ENCODE measurements around the gene MYO5C.

DNA sequence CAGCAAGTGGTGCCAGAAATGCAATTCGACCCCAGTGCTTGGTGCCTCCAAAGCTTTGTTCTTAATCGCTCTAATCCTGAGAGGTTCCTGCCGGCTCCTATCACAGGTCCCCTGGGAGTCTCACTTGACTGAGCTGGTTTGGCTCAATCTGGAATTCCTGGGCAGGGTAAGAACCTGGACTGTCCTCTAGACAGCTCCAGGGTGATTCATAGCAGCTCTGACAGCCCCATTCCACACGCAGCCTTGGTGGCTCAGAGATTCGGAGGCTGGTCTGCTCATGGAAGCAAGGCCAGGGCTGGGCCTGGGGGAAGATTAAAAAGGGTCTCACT, 37.9 kb downstream of the MYO5C start:
- TF ChIP-seq, protein P1, sequence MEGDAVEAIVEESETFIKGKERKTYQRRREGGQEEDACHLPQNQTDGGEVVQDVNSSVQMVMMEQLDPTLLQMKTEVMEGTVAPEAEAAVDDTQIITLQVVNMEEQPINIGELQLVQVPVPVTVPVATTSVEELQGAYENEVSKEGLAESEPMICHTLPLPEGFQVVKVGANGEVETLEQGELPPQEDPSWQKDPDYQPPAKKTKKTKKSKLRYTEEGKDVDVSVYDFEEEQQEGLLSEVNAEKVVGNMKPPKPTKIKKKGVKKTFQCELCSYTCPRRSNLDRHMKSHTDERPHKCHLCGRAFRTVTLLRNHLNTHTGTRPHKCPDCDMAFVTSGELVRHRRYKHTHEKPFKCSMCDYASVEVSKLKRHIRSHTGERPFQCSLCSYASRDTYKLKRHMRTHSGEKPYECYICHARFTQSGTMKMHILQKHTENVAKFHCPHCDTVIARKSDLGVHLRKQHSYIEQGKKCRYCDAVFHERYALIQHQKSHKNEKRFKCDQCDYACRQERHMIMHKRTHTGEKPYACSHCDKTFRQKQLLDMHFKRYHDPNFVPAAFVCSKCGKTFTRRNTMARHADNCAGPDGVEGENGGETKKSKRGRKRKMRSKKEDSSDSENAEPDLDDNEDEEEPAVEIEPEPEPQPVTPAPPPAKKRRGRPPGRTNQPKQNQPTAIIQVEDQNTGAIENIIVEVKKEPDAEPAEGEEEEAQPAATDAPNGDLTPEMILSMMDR (optimal IDR thresholded peaks at IDR 0.05 in 1 of 3, IDR thresholded peaks at IDR 0.05 in 1 of 3, conservative IDR thresholded peaks at IDR 0.05 in 1 of 3; ENCODE audit: extremely low read depth in 1 of 3, insufficient read depth in 2 of 3, low read length in 3 of 3), result no peak
- no peak for TF ChIP-seq EZH2 (IDR thresholded peaks at IDR 0.05; ENCODE audit: low read length)

All from keratinocyte (primary cell).